SU-DHL-6 (cell line): ENCODE results near the gene POM121L2.

ENCODE experiments used
- H2AFZ ChIP-seq: fragments of 200-600 bp; sonication (generic); 2 replicates; pipeline ENCODE4 v1.6.1; 2014; ENCODE audit warnings: low read depth, mild to moderate bottlenecking, moderate library complexity, mixed read lengths, antibody characterized with exemption, low read length; ENCODE audit not compliant: severe bottlenecking
- H3F3A ChIP-seq: fragments of 200-600 bp; shearing (Covaris generic); 2 replicates; pipeline ENCODE4 v1.6.0; 2016; ENCODE audit warnings: antibody characterized with exemption, mild to moderate bottlenecking; ENCODE audit not compliant: insufficient read depth
- H3K27ac ChIP-seq: fragments of 200-600 bp; sonication (generic); 2 replicates; pipeline ENCODE4 v1.5.1; 2016; ENCODE audit warnings: low read depth, mild to moderate bottlenecking, low read length, moderate library complexity, mixed read lengths
- H3K27me3 ChIP-seq: fragments of 200-600 bp; sonication (generic), shearing (Covaris generic); 2 replicates; pipeline ENCODE4 v1.6.0; 2014; ENCODE audit warnings: mild to moderate bottlenecking, low read length
- H3K36me3 ChIP-seq: fragments of 200-600 bp; sonication (generic); 2 replicates; pipeline ENCODE4 v1.6.1; 2014; ENCODE audit warnings: mild to moderate bottlenecking, low read length, mixed read lengths
- H3K4me2 ChIP-seq: fragments of 300-600, 200-600 bp; shearing (Covaris generic), sonication (generic); 2 replicates; pipeline ENCODE4 v1.6.0; 2014; ENCODE audit warnings: low read length, low read depth, mild to moderate bottlenecking; ENCODE audit not compliant: poor library complexity, severe bottlenecking
- H3K4me3 ChIP-seq: fragments of 200-600 bp; sonication (generic); 2 replicates; pipeline ENCODE4 v1.5.1; 2014; ENCODE audit warnings: antibody characterized with exemption, low read length, mild to moderate bottlenecking, mixed read lengths; ENCODE audit not compliant: insufficient read depth, poor library complexity, severe bottlenecking
- H3K79me2 ChIP-seq: fragments of 200-600 bp; sonication (generic); 2 replicates; pipeline ENCODE4 v1.6.1; 2014; ENCODE audit warnings: mild to moderate bottlenecking, low read length, moderate library complexity; ENCODE audit not compliant: insufficient read depth
- H3K9ac ChIP-seq: fragments of 200-600 bp; sonication (generic); 2 replicates; pipeline ENCODE4 v1.7.0; 2014; ENCODE audit warnings: mild to moderate bottlenecking, low read length
- H3K9me2 ChIP-seq: fragments of 200-600 bp; sonication (generic); replicated peaks from 2 replicates; pipeline ENCODE4 v1.6.1; 2014; ENCODE audit warnings: low read length; ENCODE audit not compliant: insufficient read depth
- H3K9me3 ChIP-seq: fragments of 200-600 bp; sonication (generic); 2 replicates; pipeline ENCODE4 v1.6.1; 2014; ENCODE audit warnings: low read length, mixed read lengths; ENCODE audit not compliant: insufficient read depth
- H4K20me1 ChIP-seq: fragments of 200-600 bp; sonication (generic); 2 replicates; pipeline ENCODE4 v1.6.1; 2014; ENCODE audit warnings: low read depth, mild to moderate bottlenecking, antibody characterized with exemption, low read length, moderate library complexity, mixed read lengths
- EZH2phosphoT487 ChIP-seq: fragments of 200-600 bp; sonication (generic), shearing (Covaris generic); conservative IDR thresholded peaks from 2 replicates; pipeline ENCODE4 v1.6.1; 2018; ENCODE audit warnings: mild to moderate bottlenecking, antibody characterized with exemption, low read length, moderate library complexity, mixed read lengths
- TF ChIP-seq, protein P1 (sequence below): fragments of 200-600 bp; sonication (generic); IDR thresholded peaks from one replicate; pipeline ENCODE4 v1.5.1; 2017; ENCODE audit warnings: antibody characterized with exemption, mild to moderate bottlenecking, low read length, moderate library complexity; ENCODE audit not compliant: insufficient read depth, poor library complexity, severe bottlenecking

Gene POM121L2

DNA sequence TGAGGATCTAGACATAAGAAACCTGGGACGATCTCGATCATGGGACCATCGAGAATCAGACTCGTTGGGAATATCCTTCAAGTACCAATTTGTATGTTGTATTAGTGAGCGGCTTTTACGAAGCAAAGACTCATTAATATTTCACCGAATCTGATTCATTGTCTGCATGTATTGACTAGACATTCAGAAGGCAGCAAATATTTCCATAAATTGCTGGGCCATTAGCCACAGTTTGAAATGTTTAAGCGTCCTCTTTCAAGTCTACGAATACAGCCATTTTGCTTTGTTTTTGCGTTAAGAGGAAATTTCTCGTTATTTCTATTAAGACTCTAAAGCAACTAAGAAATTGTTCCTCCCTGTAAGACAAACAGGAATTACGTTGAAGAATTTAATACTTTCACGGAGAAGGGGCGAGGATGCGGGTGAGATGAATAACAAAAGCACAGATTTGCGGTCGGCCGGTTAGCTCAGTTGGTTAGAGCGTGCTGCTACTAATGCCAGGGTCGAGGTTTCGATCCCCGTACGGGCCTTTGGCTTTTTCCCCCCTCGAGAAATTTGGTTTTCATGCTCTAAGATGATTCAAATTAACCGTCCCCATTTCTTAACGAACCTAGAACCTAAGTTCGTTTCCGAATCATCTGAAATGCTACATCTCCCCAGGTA, 18.5 kb downstream of the POM121L2 start:
- no peaks in the 10 kb centered on the region for H3K9me3 ChIP-seq

GRCh38 chr6:27290850-27291208, 21.2 kb downstream of the POM121L2 start:
- H3K36me3 ChIP-seq = no peaks in the 10 kb centered on the region
- H3K9me3 ChIP-seq = no peaks in the 10 kb centered on the region
- no peaks in the 10 kb centered on the region for H3F3A ChIP-seq
- H3K27ac ChIP-seq = no peak overlapping the region
- H3K4me3 ChIP-seq = no peak overlapping the region
- no peak overlapping the region for H3K4me2 ChIP-seq
- TF ChIP-seq, protein P1, sequence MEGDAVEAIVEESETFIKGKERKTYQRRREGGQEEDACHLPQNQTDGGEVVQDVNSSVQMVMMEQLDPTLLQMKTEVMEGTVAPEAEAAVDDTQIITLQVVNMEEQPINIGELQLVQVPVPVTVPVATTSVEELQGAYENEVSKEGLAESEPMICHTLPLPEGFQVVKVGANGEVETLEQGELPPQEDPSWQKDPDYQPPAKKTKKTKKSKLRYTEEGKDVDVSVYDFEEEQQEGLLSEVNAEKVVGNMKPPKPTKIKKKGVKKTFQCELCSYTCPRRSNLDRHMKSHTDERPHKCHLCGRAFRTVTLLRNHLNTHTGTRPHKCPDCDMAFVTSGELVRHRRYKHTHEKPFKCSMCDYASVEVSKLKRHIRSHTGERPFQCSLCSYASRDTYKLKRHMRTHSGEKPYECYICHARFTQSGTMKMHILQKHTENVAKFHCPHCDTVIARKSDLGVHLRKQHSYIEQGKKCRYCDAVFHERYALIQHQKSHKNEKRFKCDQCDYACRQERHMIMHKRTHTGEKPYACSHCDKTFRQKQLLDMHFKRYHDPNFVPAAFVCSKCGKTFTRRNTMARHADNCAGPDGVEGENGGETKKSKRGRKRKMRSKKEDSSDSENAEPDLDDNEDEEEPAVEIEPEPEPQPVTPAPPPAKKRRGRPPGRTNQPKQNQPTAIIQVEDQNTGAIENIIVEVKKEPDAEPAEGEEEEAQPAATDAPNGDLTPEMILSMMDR = no peak
- TF ChIP-seq EZH2phosphoT487 = no peak
- peaks cover 6% of the 10 kb centered on the region; the same call in 1 of the 2 replicates for H3K27me3 ChIP-seq
- no peaks in the 10 kb centered on the region for H4K20me1 ChIP-seq
- H3K9ac ChIP-seq = no peak overlapping the region
- H3K9me2 ChIP-seq = no peaks in the 10 kb centered on the region
- no peak overlapping the region for H2AFZ ChIP-seq
- no peaks in the 10 kb centered on the region for H3K79me2 ChIP-seq

More for the DNA sequence above, 18.5 kb downstream of the POM121L2 start:
- H3K9me2 ChIP-seq = no peaks in the 10 kb centered on the region
- no peaks in the 10 kb centered on the region for H4K20me1 ChIP-seq
- H2AFZ ChIP-seq = no peak overlapping the region
- H3K4me3 ChIP-seq = no peak overlapping the region
- no peak overlapping the region for H3K4me2 ChIP-seq
- H3K36me3 ChIP-seq = no peaks in the 10 kb centered on the region
- no peak for TF ChIP-seq EZH2phosphoT487
- TF ChIP-seq, protein P1 = no peak
- 0 out of 2 replicates have a peak, but pooled peaks cover 1% of the 10 kb centered on the region for H3K27me3 ChIP-seq
- H3K9ac ChIP-seq = no peak overlapping the region
- H3K27ac ChIP-seq = no peak overlapping the region
- H3F3A ChIP-seq = no peaks in the 10 kb centered on the region
- no peaks in the 10 kb centered on the region for H3K79me2 ChIP-seq

DNA sequence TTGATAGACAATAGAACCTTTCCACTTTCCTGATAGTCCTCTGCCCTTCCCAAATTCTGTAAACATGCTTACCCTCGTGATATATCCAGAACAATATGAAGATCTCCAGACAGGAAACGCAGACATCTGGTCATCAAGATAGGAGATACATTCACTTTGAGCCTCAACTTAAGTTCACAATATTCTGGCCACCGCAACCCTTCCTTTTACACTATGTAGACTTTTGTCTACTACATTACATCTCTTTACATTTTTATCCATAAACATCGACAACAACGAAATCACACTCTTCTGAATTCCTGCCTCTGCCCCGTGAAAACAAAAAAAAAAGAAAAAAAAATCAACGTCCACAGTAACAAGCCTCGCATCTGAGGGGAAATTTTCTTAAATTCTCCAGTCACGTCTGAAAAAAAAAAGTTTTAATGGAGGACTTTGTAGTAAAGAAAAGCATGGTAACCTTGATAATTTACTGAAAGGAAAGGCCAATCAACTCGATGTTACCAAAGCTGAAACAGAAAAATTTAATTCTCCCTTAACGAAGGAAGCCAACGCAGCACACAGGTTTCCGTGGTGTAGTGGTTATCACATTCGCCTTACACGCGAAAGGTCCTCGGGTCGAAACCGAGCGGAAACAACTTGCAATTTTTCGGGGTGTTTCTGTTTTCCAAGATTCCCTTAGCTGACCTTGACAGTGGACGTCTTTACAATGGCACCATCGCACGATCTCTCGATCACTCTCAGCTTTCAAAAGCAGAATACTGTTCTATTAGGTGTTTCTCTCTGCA, 21.8 kb downstream of the POM121L2 start:
- Histone ChIP-seq H3K79me2 (no peaks in the 10 kb centered on the region), H3K27me3 (peaks cover 6% of the 10 kb centered on the region; the same call in 1 of the 2 replicates), H4K20me1 (no peaks in the 10 kb centered on the region), H3K27ac (no peak overlapping the region), H3K4me3 (no peak overlapping the region), H3K9me3 (no peaks in the 10 kb centered on the region), H3K9ac (no peak overlapping the region), H3K9me2 (no peaks in the 10 kb centered on the region), H2AFZ (no peak overlapping the region), H3K4me2 (no peak overlapping the region), H3F3A (no peaks in the 10 kb centered on the region), H3K36me3 (no peaks in the 10 kb centered on the region)
- no peak for TF ChIP-seq EZH2phosphoT487
- TF ChIP-seq, protein P1 = no peak
